Neural cell (in vitro differentiated cells): ENCODE results near the gene VAV2. TPM values are rescaled to one million over a fixed set of nuclear protein-coding genes. Genes with fewer than 3 reads are reported as not detected.
"Not testable (repeated sequence)": the region's sequence is repeated elsewhere in the genome, so short reads cannot be mapped to it uniquely, and the experiment has no call there.

Experiments
- H2AFZ ChIP-seq: fragments of 200-600, 300-800 bp; sonication (generic), shearing (Covaris generic); 2 replicates; pipeline ENCODE4 v1.6.0; 2014; ENCODE audit warnings: low read depth, mild to moderate bottlenecking, antibody characterized with exemption, low read length, moderate library complexity
- H3F3A ChIP-seq: fragments of 200-600 bp; shearing (Covaris generic); 2 replicates; pipeline ENCODE4 v1.6.1; 2016; ENCODE audit warnings: mild to moderate bottlenecking, moderate library complexity, mixed read lengths, antibody characterized with exemption, low read length; ENCODE audit not compliant: insufficient read depth, poor library complexity, severe bottlenecking
- H3K27ac ChIP-seq: fragments of 200-600, 300-800 bp; sonication (generic), shearing (Covaris generic); 2 replicates; pipeline ENCODE4 v1.5.1; 2014; ENCODE audit warnings: mild to moderate bottlenecking, low read length, moderate library complexity
- H3K27me3 ChIP-seq: fragments of 300-800, 200-600 bp; sonication (generic), shearing (Covaris generic); 2 replicates; pipeline ENCODE4 v1.6.0; 2014; ENCODE audit warnings: mild to moderate bottlenecking, low read depth, low read length, moderate library complexity; ENCODE audit not compliant: insufficient read depth
- H3K36me3 ChIP-seq: fragments of 300-800, 200-600 bp; sonication (generic), shearing (Covaris generic); 2 replicates; pipeline ENCODE4 v1.5.1; 2014; ENCODE audit warnings: mild to moderate bottlenecking, antibody characterized with exemption, low read length, moderate library complexity; ENCODE audit not compliant: insufficient read depth
- H3K4me2 ChIP-seq: fragments of 300-800, 200-600 bp; sonication (generic), shearing (Covaris generic); 2 replicates; pipeline ENCODE4 v1.6.0; 2014; ENCODE audit warnings: mild to moderate bottlenecking, low read length
- H3K4me3 ChIP-seq: fragments of 300-800, 200-600 bp; sonication (generic), shearing (Covaris generic); 2 replicates; pipeline ENCODE4 v1.5.1; 2014; ENCODE audit warnings: mild to moderate bottlenecking, low read length, moderate library complexity
- H3K79me2 ChIP-seq: fragments of 200-600 bp; shearing (Covaris generic); replicated peaks from 2 replicates; pipeline ENCODE4 v1.6.0; 2014; ENCODE audit warnings: mild to moderate bottlenecking, low read length, moderate library complexity; ENCODE audit not compliant: insufficient read depth
- H3K9ac ChIP-seq: fragments of 300-800, 200-600 bp; sonication (generic), shearing (Covaris generic); 2 replicates; pipeline ENCODE4 v1.6.1; 2016; ENCODE audit warnings: mild to moderate bottlenecking, low read length, mixed read lengths
- H3K9me2 ChIP-seq: fragments of 200-600 bp; shearing (Covaris generic); 2 replicates; pipeline ENCODE4 v1.6.1; 2016; ENCODE audit warnings: mild to moderate bottlenecking, low read length, mixed read lengths; ENCODE audit not compliant: insufficient read depth
- H3K9me3 ChIP-seq: fragments of 200-600, 300-800 bp; sonication (generic), shearing (Covaris generic); 2 replicates; pipeline ENCODE4 v1.6.1; 2016; ENCODE audit warnings: mild to moderate bottlenecking, mixed run types, low read length, moderate library complexity, mixed read lengths
- H4K20me1 ChIP-seq: fragments of 200-600 bp; shearing (Covaris generic); 2 replicates; pipeline ENCODE4 v1.6.1; 2016; ENCODE audit warnings: mild to moderate bottlenecking, mixed run types; ENCODE audit not compliant: insufficient read depth
- CTCF ChIP-seq: fragments of 450-650 bp; IDR thresholded peaks from 2 replicates; pipeline ENCODE4 v1.5.1; 2014; ENCODE audit warnings: antibody characterized with exemption, mild to moderate bottlenecking, moderate library complexity; ENCODE audit not compliant: poor library complexity, severe bottlenecking
- EP300 ChIP-seq: fragments of 450-650 bp; conservative IDR thresholded peaks from 2 replicates; pipeline ENCODE4 v1.6.1; 2014; ENCODE audit warnings: antibody characterized with exemption, mild to moderate bottlenecking, moderate library complexity; ENCODE audit not compliant: poor library complexity, severe bottlenecking
- EZH2 ChIP-seq: fragments of 200-600, 300-800 bp; shearing (Covaris generic), sonication (generic); IDR thresholded peaks from 2 replicates; pipeline ENCODE4 v1.6.1; 2014; ENCODE audit warnings: antibody characterized with exemption, low read length, borderline replicate concordance, mild to moderate bottlenecking; ENCODE audit not compliant: insufficient read depth, poor library complexity, severe bottlenecking
- MXI1 ChIP-seq: fragments of 450-650 bp; conservative IDR thresholded peaks from 2 replicates; pipeline ENCODE4 v1.6.1; 2014; ENCODE audit warnings: antibody characterized with exemption, mild to moderate bottlenecking; ENCODE audit not compliant: poor library complexity, severe bottlenecking
- POLR2AphosphoS5 ChIP-seq: IDR thresholded peaks from 2 replicates; pipeline ENCODE4 v1.6.1; 2012
- RAD21 ChIP-seq: fragments of 450-650 bp; conservative IDR thresholded peaks from 2 replicates; pipeline ENCODE4 v1.6.1; 2014; ENCODE audit warnings: antibody characterized with exemption, mild to moderate bottlenecking, moderate library complexity
- REST ChIP-seq: IDR thresholded peaks from 2 replicates; pipeline ENCODE4 v1.6.1; 2012; ENCODE audit warnings: borderline replicate concordance
- SMC3 ChIP-seq: fragments of 450-650 bp; conservative IDR thresholded peaks from 2 replicates; pipeline ENCODE4 v1.6.1; 2014; ENCODE audit warnings: antibody characterized with exemption, mild to moderate bottlenecking, moderate library complexity; ENCODE audit not compliant: poor library complexity
- TAF1 ChIP-seq: IDR thresholded peaks from 2 replicates; pipeline ENCODE4 v1.6.1; 2012; ENCODE audit warnings: low read depth
- polyA plus RNA-seq: library from polyadenylated mRNA; depleted of rRNA; stranded (reverse); fragments of >200 nt; gene quantifications from 2 replicates; pipeline ENCODE4 v1.2.3, GENCODE V29; 2014

VAV2 gene
- polyA plus RNA-seq, 1 donor from 2014 or later: 35.2 TPM

DNA sequence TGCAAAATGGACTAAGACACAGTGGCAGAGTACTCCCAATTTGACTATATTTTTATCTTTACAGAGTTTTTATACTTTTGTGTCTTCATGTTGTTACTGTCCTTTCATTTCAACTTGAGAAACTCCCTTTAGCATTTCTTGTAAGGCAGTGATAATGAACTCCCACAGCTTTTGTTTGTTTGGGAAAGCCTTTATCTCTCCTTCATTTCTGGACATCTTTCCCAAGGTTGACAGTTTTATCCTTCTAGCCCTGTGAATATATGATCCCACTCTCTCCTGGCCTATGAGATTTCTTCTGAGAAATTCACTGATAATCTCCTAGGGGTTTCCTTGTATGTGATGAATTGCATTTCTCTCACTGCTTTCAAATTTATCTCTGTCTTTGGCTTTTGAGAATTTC, 244.8 kb downstream of the VAV2 start:
- H2AFZ ChIP-seq: no peak overlapping the region
- H3K4me2 ChIP-seq: no peak overlapping the region
- no peak overlapping the region for H3K9ac ChIP-seq
- H3K79me2 ChIP-seq: no peaks in the 10 kb centered on the region
- no peaks in the 10 kb centered on the region for H3K9me2 ChIP-seq
- no peaks in the 10 kb centered on the region for H3F3A ChIP-seq
- H3K27me3 ChIP-seq: no peaks in the 10 kb centered on the region
- H3K36me3 ChIP-seq: no peaks in the 10 kb centered on the region
- H3K4me3 ChIP-seq: no peak overlapping the region
- H3K9me3 ChIP-seq: no peaks in the 10 kb centered on the region
- H3K27ac ChIP-seq: no peak overlapping the region
- TF ChIP-seq POLR2AphosphoS5 (no peak), REST (no peak), EZH2 (no peak), RAD21 (no peak), MXI1 (no peak), CTCF (no peak), SMC3 (no peak), EP300 (no peak), TAF1 (no peak)
- no peaks in the 10 kb centered on the region for H4K20me1 ChIP-seq

GRCh38 chr9:133744528-133744927, 247.6 kb downstream of the VAV2 start:
- not testable (repeated sequence) for H4K20me1 ChIP-seq, H3K36me3 ChIP-seq, H3K4me3 ChIP-seq, H3K4me2 ChIP-seq, H3K27me3 ChIP-seq, H2AFZ ChIP-seq, H3K9me2 ChIP-seq, H3K79me2 ChIP-seq, H3F3A ChIP-seq, H3K9me3 ChIP-seq, H3K9ac ChIP-seq, H3K27ac ChIP-seq

GRCh38 chr9:133742849-133743444, 249.2 kb downstream of the VAV2 start:
- no peaks in the 10 kb centered on the region for H3K79me2 ChIP-seq
- H3K4me2 ChIP-seq: no peak overlapping the region
- H3K4me3 ChIP-seq: no peak overlapping the region
- H4K20me1 ChIP-seq: no peaks in the 10 kb centered on the region
- TF ChIP-seq EP300 (no peak), CTCF (peak; percentile 82), RAD21 (peak; percentile 57)
- H3K9me2 ChIP-seq: no peaks in the 10 kb centered on the region
- no peaks in the 10 kb centered on the region for H3K9me3 ChIP-seq
- H3F3A ChIP-seq: no peaks in the 10 kb centered on the region
- H3K36me3 ChIP-seq: no peaks in the 10 kb centered on the region
- H2AFZ ChIP-seq: no peak overlapping the region
- no peak overlapping the region for H3K9ac ChIP-seq
- no peaks in the 10 kb centered on the region for H3K27me3 ChIP-seq
- no peak overlapping the region for H3K27ac ChIP-seq
